Anterior cingulate cortex (tissue), 58 donors: ENCODE results near the gene WWC2.

ENCODE experiments used
- DNase-seq, 58 donors: peaks; one replicate each; lab custom pipeline; 2025; lab: John Stamatoyannopoulos, UW

WWC2 gene

DNA sequence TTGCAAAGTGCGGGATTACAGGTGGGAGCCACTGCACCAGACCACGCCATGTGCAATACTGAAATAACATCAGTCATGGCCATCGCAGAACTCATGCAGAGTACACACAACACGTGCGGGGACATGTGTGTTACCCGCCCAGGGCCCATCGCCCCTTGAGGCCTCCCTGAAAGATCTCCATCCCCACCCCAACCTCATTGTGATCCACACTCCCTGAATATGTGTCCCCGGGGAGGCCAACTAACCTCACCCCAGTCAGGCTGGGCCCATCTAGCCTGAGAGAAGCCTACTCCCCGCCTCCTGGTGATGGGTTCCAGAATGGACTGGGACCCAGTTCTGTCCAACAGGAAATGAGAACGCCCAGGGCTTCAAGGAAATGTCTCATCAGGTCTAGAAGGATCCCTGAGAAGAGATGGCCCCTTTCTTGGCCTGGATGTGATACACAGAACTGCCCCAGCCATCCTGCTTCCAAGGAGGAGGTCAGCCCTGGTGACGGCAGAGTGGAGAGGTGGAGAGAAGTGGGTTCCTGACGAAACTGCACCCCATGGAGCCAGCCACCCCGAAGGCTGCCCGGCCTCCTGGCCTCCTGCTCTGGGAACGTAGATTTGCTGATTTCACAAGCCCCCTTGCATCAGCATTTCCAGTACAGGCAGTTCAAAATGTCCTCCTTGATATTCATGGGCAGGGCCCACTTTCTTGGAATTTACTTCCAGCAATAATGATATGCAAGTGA, 245.6 kb downstream of the WWC2 start:
- DNase-seq = no peak

DNA sequence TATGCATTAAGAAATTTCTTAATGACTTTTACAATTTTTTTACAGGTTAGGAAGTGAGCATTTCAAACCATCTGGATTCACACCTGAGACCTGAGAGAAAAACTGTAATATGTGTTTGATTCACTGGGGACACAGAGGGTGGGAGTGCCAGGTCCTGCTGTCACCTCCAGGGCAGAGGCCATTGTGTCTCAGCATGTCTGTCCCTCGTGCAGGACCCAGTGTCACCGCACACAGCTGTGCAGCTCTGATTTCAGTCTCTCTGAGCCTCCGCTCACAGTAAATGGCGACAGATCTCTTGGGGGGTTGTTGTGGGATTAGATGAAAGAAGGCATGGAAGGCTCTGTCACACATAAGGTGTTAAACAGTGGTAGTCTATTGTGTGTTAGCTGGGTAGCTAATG, 246.2 kb downstream of the WWC2 start:
- no peak for DNase-seq

DNA sequence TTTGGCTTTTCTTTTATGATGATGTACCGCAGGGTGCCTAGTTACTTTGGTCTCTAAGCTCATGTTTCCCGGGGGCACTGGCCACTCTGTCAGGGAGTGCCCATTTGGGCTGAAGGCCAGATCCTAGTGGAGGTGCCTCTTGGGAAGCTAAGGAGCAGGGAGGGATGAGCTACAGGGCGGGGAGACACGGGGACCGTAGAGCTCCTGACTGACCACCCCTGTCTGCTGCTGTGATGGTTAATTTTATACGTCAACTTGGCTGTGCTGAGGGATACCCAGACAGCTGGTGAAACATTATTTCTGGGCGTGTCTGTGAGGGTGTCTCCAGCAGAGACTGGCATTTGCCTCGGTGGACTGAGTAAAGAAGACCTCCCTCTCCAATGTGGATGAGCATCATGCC, 248.1 kb downstream of the WWC2 start:
- DNase-seq = no peak

DNA sequence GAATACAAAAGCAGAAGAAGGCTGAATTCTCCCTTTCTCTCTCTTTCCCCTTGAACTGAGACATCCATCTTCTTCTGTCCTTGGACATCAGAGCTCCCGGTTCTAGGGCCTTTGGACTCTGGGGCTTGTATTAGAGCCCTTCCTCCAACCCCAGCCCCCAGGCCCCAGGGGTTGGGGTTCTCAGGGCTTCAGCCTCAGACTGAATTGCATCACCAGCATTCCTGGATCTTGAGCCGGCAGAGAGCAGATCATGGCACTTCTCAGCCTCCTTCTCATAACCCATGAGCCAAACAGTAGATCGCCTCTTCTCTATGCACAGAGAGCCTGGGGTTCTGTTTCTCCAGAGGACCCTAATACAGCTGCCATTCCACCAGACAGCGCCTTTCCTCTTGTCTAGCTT, 248.5 kb downstream of the WWC2 start:
- no peak for DNase-seq

DNA sequence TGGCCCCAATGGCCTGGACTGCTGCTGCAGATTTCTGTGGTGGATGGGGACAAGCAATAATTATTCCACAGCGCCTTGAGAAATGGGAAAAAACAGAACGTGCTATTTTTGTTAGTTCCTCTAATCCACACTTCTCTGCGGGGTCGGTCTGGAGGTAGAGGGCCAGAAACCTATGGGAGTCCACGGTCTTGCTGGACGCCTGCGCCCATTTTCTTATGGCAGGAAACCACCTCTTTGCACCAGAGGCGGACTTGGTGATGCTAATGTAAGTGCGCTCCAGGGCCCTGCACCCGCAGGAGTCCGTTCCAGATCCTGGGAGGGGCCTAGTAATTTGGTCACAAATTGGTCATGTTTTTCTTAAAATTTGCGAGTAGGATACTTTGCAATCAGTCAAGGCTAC, 249.1 kb downstream of the WWC2 start:
- no peak for DNase-seq

DNA sequence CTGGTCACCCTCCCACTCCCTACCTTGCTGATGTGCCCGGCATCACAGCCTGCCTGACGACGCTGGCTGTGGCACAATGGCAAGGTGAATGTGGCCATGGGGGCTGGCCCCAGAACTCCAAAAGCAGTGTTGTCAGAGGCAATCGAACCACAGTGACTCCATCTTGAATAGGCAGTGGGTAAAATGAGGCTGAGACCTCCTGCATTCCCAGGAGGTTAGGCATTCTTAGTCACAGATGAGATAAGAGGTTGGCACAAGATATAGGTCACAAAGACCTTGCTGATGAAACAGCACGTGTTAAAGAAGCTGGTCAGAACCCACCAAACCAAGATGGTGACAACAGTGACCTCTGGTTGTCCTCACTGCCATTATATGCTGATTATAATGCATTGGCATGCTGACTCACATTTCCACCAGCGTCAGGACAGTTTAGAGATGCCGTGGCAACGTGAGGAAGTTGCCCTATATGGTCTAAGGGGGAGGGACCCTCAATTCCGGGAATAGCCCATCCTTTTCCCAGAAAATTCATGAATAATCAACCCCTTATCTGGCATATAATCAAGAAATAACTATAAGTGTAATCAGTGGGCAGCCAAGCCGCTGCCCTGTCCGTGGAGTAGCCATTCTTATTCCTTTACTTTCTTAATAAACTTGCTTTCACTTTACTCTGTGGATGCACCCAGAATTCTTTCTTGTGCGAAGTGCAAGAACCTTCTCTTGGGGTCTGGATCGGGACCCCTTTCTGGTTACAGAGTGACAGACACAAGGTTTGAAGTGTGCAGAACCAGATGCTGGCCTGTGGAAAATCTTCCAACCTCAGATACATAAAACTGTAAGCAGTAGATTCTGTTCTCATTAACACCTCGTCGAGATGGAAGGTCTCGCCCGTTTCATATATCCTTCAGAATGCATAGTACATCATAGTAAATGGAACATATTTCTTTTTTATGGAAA, 249.9 kb downstream of the WWC2 start:
- DNase-seq = peak in 1 of 58 donors; percentile 8

DNA sequence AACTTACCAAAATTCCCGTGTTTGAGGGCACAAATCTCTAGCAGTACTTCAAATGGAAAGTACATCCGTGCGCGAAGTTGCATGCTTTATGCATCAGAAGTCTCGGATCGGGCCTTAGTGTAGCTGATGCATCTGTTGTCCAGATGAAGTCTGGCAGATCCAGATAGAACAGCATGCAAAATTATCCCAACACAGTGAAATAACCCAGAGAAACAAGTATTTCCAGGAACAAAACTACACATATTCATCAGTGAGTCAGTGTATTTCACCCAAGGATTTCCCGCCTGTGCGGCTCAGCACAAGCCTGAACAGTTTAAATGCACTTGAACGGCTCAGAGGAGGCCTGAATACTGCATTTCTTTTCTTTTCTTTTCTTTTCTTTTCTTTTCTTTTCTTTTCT, 250.6 kb downstream of the WWC2 start:
- DNase-seq = no peak

DNA sequence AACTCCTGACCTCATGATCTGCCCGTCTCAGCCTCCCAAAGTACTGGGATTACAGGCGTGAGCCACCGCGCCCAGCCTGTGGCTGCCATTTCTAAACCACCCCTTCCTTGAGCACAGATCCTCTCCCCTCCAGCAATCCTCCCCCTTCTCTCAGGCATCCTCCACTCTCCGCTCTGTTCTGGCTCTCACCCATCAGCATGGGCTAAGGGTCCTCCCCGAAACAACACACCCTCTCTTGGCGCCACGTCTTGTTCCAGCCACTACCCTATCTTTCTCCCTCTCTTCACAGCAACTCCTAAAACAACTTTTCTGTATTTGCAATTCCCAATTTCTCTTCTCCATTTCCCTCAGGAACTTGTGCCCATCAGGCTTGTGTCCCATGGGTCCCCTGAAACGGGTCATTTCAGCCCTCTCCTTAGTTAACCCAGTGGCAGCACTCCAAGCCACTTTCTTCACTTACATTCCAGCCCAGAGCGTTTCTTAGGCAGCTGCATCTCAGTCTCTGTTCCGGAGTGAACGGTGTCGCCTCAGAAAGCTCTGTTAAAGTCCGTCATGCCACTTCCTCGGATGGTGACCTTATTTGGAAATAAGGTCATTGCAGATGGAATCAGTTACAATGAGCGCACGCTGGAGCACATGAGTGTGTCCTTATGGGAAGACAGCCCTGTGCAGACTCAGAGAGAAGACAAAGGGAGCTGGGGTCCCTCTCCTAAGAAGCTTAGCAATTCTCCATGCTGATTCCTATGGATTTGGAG, 251.4 kb downstream of the WWC2 start:
- no peak for DNase-seq

DNA sequence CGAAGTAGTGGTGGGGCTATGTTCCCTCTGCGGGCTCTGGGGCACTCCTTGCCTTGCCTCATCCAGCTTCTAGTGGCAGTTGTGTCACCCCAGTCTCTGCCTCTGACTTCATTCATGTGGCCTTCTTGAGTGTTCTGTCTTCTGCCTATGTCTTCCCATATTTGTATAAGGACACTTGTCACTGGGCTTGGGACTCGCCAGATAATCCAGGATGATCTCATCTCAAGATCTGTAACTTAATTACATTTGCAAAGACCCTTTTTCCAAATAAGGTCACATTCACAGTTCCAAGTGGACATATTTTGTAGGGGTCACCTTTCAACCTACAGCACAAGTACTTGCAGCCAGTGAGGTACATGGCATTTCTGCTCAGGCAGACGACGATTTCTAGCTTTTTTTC, 253.5 kb downstream of the WWC2 start:
- no peak for DNase-seq

DNA sequence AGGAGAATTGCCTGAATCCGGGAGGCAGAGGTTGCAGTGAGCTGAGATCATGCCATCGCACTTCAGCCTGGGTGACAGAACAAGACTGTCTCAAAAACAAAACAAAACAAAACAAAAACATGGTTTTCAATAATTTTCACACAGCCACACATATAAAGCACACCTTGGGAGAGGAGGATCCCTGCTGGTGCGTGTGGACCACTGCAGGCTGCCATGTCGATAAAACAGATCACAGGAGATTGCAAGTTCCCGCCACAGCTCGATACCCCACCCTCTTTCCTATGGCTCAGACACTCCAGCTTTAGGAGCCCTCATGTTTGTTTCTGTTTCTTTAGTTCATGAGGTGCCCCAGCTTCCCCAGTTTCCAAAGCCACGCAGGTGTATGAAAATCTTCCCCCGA, 254.5 kb downstream of the WWC2 start:
- no peak for DNase-seq

DNA sequence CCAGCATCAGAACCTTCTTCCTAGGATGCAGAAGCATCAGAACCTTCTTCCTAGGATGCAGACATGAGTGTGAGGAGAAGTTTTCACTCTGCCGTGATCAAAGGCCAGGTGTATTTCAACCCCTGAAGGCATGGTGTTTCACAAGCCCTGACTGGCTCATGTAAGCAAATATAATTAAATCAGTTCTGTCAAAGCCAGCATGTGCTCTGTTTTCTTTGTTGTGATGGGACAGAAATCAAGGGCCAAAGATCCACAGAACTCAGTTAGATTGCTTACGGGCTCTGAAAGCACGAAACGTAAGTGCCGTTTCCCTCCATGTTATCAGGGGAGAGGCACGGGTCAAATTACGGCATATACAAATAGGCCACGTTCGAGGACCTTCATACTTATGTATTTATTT, 255.2 kb downstream of the WWC2 start:
- DNase-seq = no peak

DNA sequence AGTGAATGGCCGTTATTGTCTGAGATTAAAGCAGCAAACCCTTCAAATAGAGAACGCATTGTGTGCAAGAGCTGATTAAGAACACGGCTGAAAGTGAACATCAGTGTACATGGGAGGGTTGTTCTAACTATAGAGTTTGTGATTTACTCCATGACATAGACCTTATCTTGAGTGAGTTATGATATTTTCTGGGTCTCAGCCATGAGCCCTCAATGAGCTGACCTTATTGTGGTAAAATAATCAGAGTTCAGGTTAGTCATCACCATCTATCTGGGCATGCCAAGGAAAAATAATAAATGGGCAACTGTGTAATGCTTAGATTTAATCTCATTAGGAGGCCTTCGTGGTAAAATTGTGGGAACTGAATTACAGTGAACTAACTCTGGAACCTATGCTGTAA, 256.3 kb downstream of the WWC2 start:
- no peak for DNase-seq

DNA sequence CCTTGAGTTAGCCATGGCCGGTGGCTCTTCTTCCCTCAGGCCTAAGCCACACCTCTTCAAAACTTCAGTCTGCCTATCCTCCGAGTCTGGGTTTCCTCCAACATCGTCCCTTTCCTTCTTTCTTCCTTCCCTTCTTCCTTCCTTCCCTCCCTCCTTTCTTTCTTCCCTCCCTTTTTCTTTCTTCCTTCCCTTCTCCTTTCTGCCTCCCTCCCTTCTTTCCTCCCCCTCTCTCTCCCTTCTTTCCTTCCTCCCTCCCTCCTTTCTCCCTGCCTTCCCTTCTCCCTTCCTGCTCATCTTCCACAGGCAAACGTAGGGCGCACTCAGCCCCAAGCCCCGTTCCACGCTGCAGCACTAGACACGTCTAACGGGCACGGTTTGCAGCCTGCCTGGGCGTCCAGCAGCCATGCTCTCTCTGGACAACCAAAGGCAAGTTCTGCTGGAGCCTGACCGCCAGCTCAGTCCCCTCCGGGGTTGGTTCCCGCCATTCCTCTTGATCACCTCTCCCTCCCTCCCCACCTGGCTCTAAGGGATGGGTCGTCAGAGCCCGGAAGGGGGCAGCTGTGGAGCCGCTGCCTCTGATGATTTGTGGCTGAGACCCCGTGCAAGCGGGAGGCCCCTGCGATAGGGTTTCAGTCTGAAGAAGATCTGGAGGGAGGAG, 257.2 kb downstream of the WWC2 start:
- no peak for DNase-seq

DNA sequence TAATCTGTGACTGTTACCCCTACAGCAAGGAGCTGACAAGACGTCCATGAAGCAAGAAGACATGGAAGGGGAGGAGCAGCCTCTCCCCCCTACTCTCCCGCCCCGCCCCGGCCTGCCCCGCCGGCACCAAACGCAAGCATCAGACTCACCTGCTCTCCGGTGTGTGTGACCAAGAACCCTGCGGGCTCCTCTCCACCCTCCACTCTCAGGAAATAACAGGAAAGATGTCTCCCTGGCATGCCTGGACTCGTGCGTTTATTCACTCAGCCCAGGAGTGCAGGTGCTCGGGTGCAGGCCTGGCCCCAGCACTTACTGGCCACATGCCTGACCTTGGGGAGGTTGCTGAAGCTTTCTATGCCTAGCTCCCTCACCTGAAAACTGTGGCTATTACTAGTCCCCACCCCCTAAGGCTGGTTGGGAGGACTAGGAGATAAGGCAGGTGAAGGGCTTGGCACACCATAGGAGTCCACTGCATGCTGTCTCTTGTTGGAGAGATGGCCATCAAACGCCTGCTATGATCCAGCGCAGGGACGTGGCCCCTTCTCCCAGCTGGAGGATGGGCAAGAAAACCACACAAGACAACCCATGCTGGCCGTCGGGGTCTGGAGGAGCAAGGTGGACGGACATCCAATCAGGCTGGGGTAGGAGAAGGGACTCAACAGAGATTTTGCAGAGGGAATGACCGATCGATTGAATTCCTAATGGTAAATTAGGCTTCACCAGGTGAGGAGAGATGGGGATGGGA, 258.0 kb downstream of the WWC2 start:
- DNase-seq = no peak

DNA sequence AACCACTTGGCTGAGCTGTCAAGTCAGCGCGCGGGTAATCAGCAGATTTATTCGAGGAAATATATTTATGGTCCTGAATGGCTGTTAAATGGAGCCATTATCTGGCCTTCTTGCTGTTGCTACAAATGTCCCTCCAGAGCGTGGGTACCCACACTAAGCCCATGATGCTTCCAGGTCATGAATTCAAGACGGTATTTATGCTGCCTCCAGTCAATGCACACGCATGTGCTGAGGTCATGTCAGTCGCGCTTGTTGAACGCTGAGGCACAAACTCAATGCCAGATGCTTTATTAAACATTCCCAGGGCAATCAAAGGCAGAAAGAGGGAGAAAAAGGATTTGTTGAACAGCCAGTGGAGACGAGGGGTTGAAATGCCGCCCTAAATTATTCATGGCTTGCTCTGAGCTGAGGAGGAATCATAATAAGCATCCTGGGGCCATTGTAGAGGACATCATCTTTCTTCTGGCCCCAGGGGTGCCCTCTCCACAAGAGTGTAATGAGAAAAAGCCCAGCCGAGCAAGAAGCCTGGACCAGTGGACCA, 259.2 kb downstream of the WWC2 start:
- DNase-seq = no peak

DNA sequence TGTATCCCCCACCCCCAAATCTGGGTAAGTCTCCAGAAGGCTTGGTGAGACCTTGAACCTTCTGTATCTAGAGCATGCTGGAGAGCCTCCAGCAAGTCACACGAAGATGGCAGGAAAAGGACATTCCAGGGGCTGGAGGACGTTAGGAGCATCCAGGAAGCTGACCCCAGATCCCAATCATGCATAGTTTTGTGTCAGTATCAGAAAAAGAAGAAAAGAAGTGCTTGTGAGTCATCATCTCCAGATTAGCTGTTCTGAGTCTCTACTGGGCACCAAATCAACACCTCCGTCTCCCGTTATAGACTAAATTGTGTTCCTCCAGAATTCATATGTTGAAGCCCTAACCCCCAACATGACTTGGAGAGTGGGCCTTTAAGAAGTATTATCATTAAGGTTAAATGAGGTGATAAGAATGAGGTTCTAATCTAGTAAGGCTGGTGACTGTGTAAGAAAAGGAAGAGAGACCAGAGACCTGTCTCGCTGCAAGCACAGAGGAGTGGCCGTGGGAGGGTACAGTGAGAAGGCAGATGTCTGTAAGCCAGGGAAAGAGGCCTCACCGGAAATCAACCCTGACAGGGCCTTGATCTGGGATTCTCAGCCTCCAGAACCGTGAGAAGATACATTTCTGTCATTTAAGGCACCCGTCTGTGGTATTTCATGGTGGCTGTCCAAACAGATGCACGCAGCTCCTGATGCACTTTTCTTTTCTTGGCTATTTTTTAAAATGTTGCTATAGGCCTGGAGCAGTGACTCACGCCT, 261.3 kb downstream of the WWC2 start:
- DNase-seq = peak in 8 of 58 donors; percentile 5 to 53 (median 21)

DNA sequence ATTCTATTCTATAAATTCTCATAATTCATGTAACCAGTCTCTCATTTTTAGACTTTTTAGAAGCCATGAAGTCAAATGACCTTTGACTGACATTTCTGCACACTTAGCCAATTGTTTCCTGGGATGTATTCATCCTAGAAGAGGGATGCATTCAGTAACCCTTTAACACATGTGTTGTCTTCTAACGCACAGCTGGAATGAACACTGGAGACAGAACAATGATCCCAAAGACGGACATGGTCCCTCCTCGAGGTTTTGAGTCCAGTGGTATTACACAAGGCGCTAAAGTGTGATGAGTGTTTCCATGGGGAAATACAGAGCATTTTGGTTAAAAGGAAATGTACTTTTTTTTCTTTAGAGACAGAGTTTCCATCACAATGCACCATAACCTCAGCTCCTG, 263.0 kb downstream of the WWC2 start:
- no peak for DNase-seq

DNA sequence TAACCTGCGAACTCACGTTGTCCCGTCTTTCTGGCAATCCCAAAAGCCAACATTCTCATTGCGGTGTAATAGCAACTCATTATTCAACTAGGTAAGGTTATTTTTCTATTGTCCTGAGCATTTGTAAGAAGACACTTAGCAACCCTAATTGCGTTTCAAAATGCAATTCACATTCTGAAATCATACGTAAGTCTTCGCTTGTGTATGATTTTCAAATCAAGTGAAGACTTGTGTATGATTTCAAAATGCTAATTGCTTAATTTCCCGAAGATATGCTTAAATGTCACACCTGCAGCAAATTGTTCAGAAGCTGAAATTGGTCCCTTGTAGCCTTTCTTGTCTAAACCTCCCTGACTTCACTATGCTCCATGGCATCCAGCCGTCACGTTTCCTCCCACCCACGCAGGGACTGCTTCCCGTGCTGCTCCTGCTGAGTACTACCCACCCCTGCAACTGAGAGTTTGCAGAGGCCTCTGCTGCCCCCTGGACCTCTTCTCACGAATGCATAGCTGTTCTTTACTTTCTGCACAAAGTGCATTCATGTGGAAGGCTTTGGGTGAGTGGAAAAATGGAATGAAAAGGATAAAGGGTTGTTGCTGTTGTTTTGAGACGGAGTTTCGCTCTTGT, 264.0 kb downstream of the WWC2 start:
- peak in 3 of 58 donors; percentile 7 to 10 (median 9) for DNase-seq
